GM11168 (cell line): ENCODE results near the gene LYZL1.

Experiments used
- in situ Hi-C: fragments of 300-500 bp; cut with MboI; formaldehyde crosslinking; loops from one replicate; pipeline ENCODE4 v1.12.0; 2022; ENCODE audit warnings: low sequenced_read_pairs; ENCODE audit not compliant: unreplicated experiment

LYZL1 gene

GRCh38 chr10:29257784-29258135 is 31.1 kb upstream of the LYZL1 start:
- in situ Hi-C loops, result no loop called here

- in situ Hi-C loops, result no loop called here
These were observed 29.4 kb upstream of the LYZL1 start for GRCh38 chr10:29259498-29259897.

GRCh38 chr10:29263506-29263905 is 25.4 kb upstream of the LYZL1 start:
- in situ Hi-C loops, result no loop called here

GRCh38 chr10:29265210-29265768 is 23.6 kb upstream of the LYZL1 start:
- in situ Hi-C loops, result no loop called here

- in situ Hi-C loops, result no loop called here
These were observed 22.2 kb upstream of the LYZL1 start for GRCh38 chr10:29266641-29267040.

- in situ Hi-C loops, result no loop called here
These were observed 20.9 kb upstream of the LYZL1 start for GRCh38 chr10:29268011-29268410.

- in situ Hi-C loops, result no loop called here
These were observed 19.4 kb upstream of the LYZL1 start for GRCh38 chr10:29269486-29269885.

GRCh38 chr10:29270883-29271282 is 18.0 kb upstream of the LYZL1 start:
- in situ Hi-C loops, result no loop called here

- in situ Hi-C loops, result no loop called here
These were observed 17.0 kb upstream of the LYZL1 start for GRCh38 chr10:29271877-29272276.

- in situ Hi-C loops, result no loop called here
These were observed 15.4 kb upstream of the LYZL1 start for GRCh38 chr10:29273478-29273877.

GRCh38 chr10:29276251-29276850 is 12.5 kb upstream of the LYZL1 start:
- in situ Hi-C loops, result no loop called here

GRCh38 chr10:29277296-29277695 is 11.6 kb upstream of the LYZL1 start:
- in situ Hi-C loops, result no loop called here

GRCh38 chr10:29279779-29280487 is 8.9 kb upstream of the LYZL1 start:
- in situ Hi-C loops, result no loop called here

GRCh38 chr10:29280488-29280840 is 8.4 kb upstream of the LYZL1 start:
- in situ Hi-C loops, result no loop called here

GRCh38 chr10:29285624-29286051 is 3.2 kb upstream of the LYZL1 start:
- in situ Hi-C loops, result no loop called here

- in situ Hi-C loops, result no loop called here
These were observed 1.2 kb upstream of the LYZL1 start for GRCh38 chr10:29287635-29288034.

GRCh38 chr10:29291561-29291960 is 2.7 kb downstream of the LYZL1 start:
- in situ Hi-C loops, result loop anchor here (5.0 kb wide), 1 partner anchor 1336 kb away; the partner anchor contains the start of gene LYZL2

GRCh38 chr10:29292406-29292805 is 3.5 kb downstream of the LYZL1 start:
- in situ Hi-C loops, result loop anchor here (5.0 kb wide), 1 partner anchor 1335 kb away; the partner anchor contains the start of gene LYZL2

- in situ Hi-C loops, result no loop called here
These were observed 6.9 kb downstream of the LYZL1 start for GRCh38 chr10:29295813-29296212.

GRCh38 chr10:29297678-29298077 is 8.8 kb downstream of the LYZL1 start:
- in situ Hi-C loops, result no loop called here

- in situ Hi-C loops, result loop anchor here (10.0 kb wide), 1 partner anchor 637 kb away; no protein-coding TSS in a partner anchor
These were observed 12.6 kb downstream of the LYZL1 start for GRCh38 chr10:29301359-29301910.
